Measurements from ENCODE around the gene MRAS.

Gene MRAS

GRCh38 chr3:138351151-138351550 lies 2.8 kb downstream of the MRAS start:
- ChIA-PET POLR2A (no interaction called here), CTCF (interaction anchor here (1.0 to 2.2 kb wide), 3 partner anchors 17 to 572 kb away, joined by 3 to 14 read pairs (median 3); no protein-coding TSS in a partner anchor)
- Histone ChIP-seq H3K4me3 (ENCODE audit: control insufficient read depth in 1 of 7, extremely low read depth in 1 of 7, insufficient read depth in 4 of 7, low read depth in 2 of 7, low read length in 6 of 7) (no peak overlapping the region), H3K9me3 (ENCODE audit: control extremely low read depth in 1 of 5, control insufficient read depth in 4 of 5, insufficient read depth in 2 of 5, low read depth in 1 of 5, low read length in 4 of 5) (no peaks in the 10 kb centered on the region), H3K27ac (ENCODE audit: insufficient read depth in 1 of 2, low read depth in 1 of 2, low read length in 2 of 2, poor library complexity in 1 of 2, severe bottlenecking in 2 of 2) (no peak overlapping the region), H3K27me3 (replicated peaks in 2 of 5; ENCODE audit: control insufficient read depth in 4 of 5, insufficient read depth in 5 of 5, low read length in 4 of 5) (peaks cover 0 to 14% (median 4%) of the 10 kb centered on the region in 5 experiments), H3K4me1 (ENCODE audit: control extremely low read depth in 1 of 4, control insufficient read depth in 4 of 4, insufficient read depth in 4 of 4, low read length in 3 of 4) (peaks cover 0 to 10% (median 8%) of the 10 kb centered on the region in 4 experiments), H3K36me3 (ENCODE audit: control insufficient read depth in 4 of 4, insufficient read depth in 4 of 4, low read length in 3 of 4) (no peaks in the 10 kb centered on the region)
- DNase-seq, result no peak

- Histone ChIP-seq H3K27me3 (replicated peaks in 2 of 5; ENCODE audit: control insufficient read depth in 4 of 5, insufficient read depth in 5 of 5, low read length in 4 of 5) (peaks cover 0 to 12% (median 0%) of the 10 kb centered on the region in 5 experiments), H3K4me1 (ENCODE audit: control extremely low read depth in 1 of 4, control insufficient read depth in 4 of 4, insufficient read depth in 4 of 4, low read length in 3 of 4) (peaks cover 0 to 10% (median 8%) of the 10 kb centered on the region in 4 experiments), H3K9me3 (ENCODE audit: control extremely low read depth in 1 of 5, control insufficient read depth in 4 of 5, insufficient read depth in 2 of 5, low read depth in 1 of 5, low read length in 4 of 5) (no peaks in the 10 kb centered on the region), H3K27ac (ENCODE audit: insufficient read depth in 1 of 2, low read depth in 1 of 2, low read length in 2 of 2, poor library complexity in 1 of 2, severe bottlenecking in 2 of 2) (no peak overlapping the region), H3K36me3 (ENCODE audit: control insufficient read depth in 4 of 4, insufficient read depth in 4 of 4, low read length in 3 of 4) (no peaks in the 10 kb centered on the region), H3K4me3 (ENCODE audit: control insufficient read depth in 1 of 7, extremely low read depth in 1 of 7, insufficient read depth in 4 of 7, low read depth in 2 of 7, low read length in 6 of 7) (no peak overlapping the region)
- ChIA-PET CTCF (interaction anchor here (1.3 kb wide), 1 partner anchor 16 kb away, joined by 3 read pairs; no protein-coding TSS in a partner anchor), POLR2A (no interaction called here)
- no peak for DNase-seq
- 97% methylated on average over 5 of the region's 5 CpGs for WGBS (ENCODE audit: insufficient coverage)
These were observed 3.7 kb downstream of the MRAS start for GRCh38 chr3:138351916-138352550.

GRCh38 chr3:138354376-138354775 lies 6.0 kb downstream of the MRAS start:
- Histone ChIP-seq H3K36me3 (ENCODE audit: control insufficient read depth in 4 of 4, insufficient read depth in 4 of 4, low read length in 3 of 4) (no peaks in the 10 kb centered on the region), H3K27ac (ENCODE audit: insufficient read depth in 1 of 2, low read depth in 1 of 2, low read length in 2 of 2, poor library complexity in 1 of 2, severe bottlenecking in 2 of 2) (no peak overlapping the region), H3K4me3 (ENCODE audit: control insufficient read depth in 1 of 7, extremely low read depth in 1 of 7, insufficient read depth in 4 of 7, low read depth in 2 of 7, low read length in 6 of 7) (no peak overlapping the region), H3K4me1 (ENCODE audit: control extremely low read depth in 1 of 4, control insufficient read depth in 4 of 4, insufficient read depth in 4 of 4, low read length in 3 of 4) (no peaks in the 10 kb centered on the region), H3K9me3 (ENCODE audit: control extremely low read depth in 1 of 5, control insufficient read depth in 4 of 5, insufficient read depth in 2 of 5, low read depth in 1 of 5, low read length in 4 of 5) (no peaks in the 10 kb centered on the region), H3K27me3 (replicated peaks in 2 of 5; ENCODE audit: control insufficient read depth in 4 of 5, insufficient read depth in 5 of 5, low read length in 4 of 5) (peaks cover 0 to 8% (median 0%) of the 10 kb centered on the region in 5 experiments)
- DNase-seq, result no peak
- POLR2A ChIA-PET, result no interaction called here
- CTCF ChIA-PET, result no interaction called here

GRCh38 chr3:138355071-138355470 lies 6.7 kb downstream of the MRAS start:
- H3K36me3 ChIP-seq (ENCODE audit: control insufficient read depth in 4 of 4, insufficient read depth in 4 of 4, low read length in 3 of 4), result no peaks in the 10 kb centered on the region
- no peaks in the 10 kb centered on the region for H3K9me3 ChIP-seq (ENCODE audit: control extremely low read depth in 1 of 5, control insufficient read depth in 4 of 5, insufficient read depth in 2 of 5, low read depth in 1 of 5, low read length in 4 of 5)
- peaks cover 0 to 6% (median 0%) of the 10 kb centered on the region in 5 experiments for H3K27me3 ChIP-seq (replicated peaks in 2 of 5; ENCODE audit: control insufficient read depth in 4 of 5, insufficient read depth in 5 of 5, low read length in 4 of 5)
- DNase-seq, result no peak
- ChIA-PET CTCF (interaction anchor here (0.6 kb wide), 1 partner anchor 587 kb away, joined by 3 read pairs; no protein-coding TSS in a partner anchor), POLR2A (no interaction called here)
- H3K4me1 ChIP-seq (ENCODE audit: control extremely low read depth in 1 of 4, control insufficient read depth in 4 of 4, insufficient read depth in 4 of 4, low read length in 3 of 4), result no peaks in the 10 kb centered on the region
- 100% methylated on average over 1 of the region's 3 CpGs for WGBS (ENCODE audit: insufficient coverage)
- no peak overlapping the region for H3K27ac ChIP-seq (ENCODE audit: insufficient read depth in 1 of 2, low read depth in 1 of 2, low read length in 2 of 2, poor library complexity in 1 of 2, severe bottlenecking in 2 of 2)
- no peak overlapping the region for H3K4me3 ChIP-seq (ENCODE audit: control insufficient read depth in 1 of 7, extremely low read depth in 1 of 7, insufficient read depth in 4 of 7, low read depth in 2 of 7, low read length in 6 of 7)

- no peak for DNase-seq
- Histone ChIP-seq H3K9me3 (ENCODE audit: control extremely low read depth in 1 of 5, control insufficient read depth in 4 of 5, insufficient read depth in 2 of 5, low read depth in 1 of 5, low read length in 4 of 5) (no peaks in the 10 kb centered on the region), H3K4me3 (ENCODE audit: control insufficient read depth in 1 of 7, extremely low read depth in 1 of 7, insufficient read depth in 4 of 7, low read depth in 2 of 7, low read length in 6 of 7) (no peak overlapping the region), H3K27me3 (replicated peaks in 2 of 5; ENCODE audit: control insufficient read depth in 4 of 5, insufficient read depth in 5 of 5, low read length in 4 of 5) (peaks cover 0 to 6% (median 0%) of the 10 kb centered on the region in 5 experiments), H3K27ac (ENCODE audit: insufficient read depth in 1 of 2, low read depth in 1 of 2, low read length in 2 of 2, poor library complexity in 1 of 2, severe bottlenecking in 2 of 2) (no peak overlapping the region), H3K4me1 (ENCODE audit: control extremely low read depth in 1 of 4, control insufficient read depth in 4 of 4, insufficient read depth in 4 of 4, low read length in 3 of 4) (no peaks in the 10 kb centered on the region), H3K36me3 (ENCODE audit: control insufficient read depth in 4 of 4, insufficient read depth in 4 of 4, low read length in 3 of 4) (no peaks in the 10 kb centered on the region)
- 67% methylated on average over 1 of the region's 7 CpGs for WGBS (ENCODE audit: insufficient coverage)
- CTCF ChIA-PET, result no interaction called here
- POLR2A ChIA-PET, result interaction anchor here (0.8 kb wide), 1 partner anchor 1424 kb away, joined by 4 read pairs; no protein-coding TSS in a partner anchor
These were observed 8.5 kb downstream of the MRAS start for GRCh38 chr3:138356730-138357405.

- ChIA-PET POLR2A (no interaction called here), CTCF (no interaction called here)
- Histone ChIP-seq H3K27ac (ENCODE audit: insufficient read depth in 1 of 2, low read depth in 1 of 2, low read length in 2 of 2, poor library complexity in 1 of 2, severe bottlenecking in 2 of 2) (no peak overlapping the region), H3K4me3 (ENCODE audit: control insufficient read depth in 1 of 7, extremely low read depth in 1 of 7, insufficient read depth in 4 of 7, low read depth in 2 of 7, low read length in 6 of 7) (no peak overlapping the region), H3K27me3 (replicated peaks in 2 of 5; ENCODE audit: control insufficient read depth in 4 of 5, insufficient read depth in 5 of 5, low read length in 4 of 5) (peaks cover 0 to 7% (median 0%) of the 10 kb centered on the region in 5 experiments), H3K9me3 (ENCODE audit: control extremely low read depth in 1 of 5, control insufficient read depth in 4 of 5, insufficient read depth in 2 of 5, low read depth in 1 of 5, low read length in 4 of 5) (no peaks in the 10 kb centered on the region), H3K4me1 (ENCODE audit: control extremely low read depth in 1 of 4, control insufficient read depth in 4 of 4, insufficient read depth in 4 of 4, low read length in 3 of 4) (no peaks in the 10 kb centered on the region), H3K36me3 (ENCODE audit: control insufficient read depth in 4 of 4, insufficient read depth in 4 of 4, low read length in 3 of 4) (no peaks in the 10 kb centered on the region)
- DNase-seq, result no peak
- 86% methylated on average over 4 of the region's 7 CpGs for WGBS (ENCODE audit: insufficient coverage)
These were observed 11.0 kb downstream of the MRAS start for GRCh38 chr3:138359148-138359918.

Measured in common myeloid progenitor, CD34-positive (primary cell).